GM18873 (cell line): ENCODE measurements around the gene MYH8.

ENCODE experiments used
- ATAC-seq: cut with Tn5 transposase; IDR thresholded peaks from one replicate; pipeline ENCODE4 v1.9.1; 2021; ENCODE audit warnings: mild to moderate bottlenecking, moderate library complexity, moderate number of reproducible peaks; ENCODE audit not compliant: unreplicated experiment, low FRiP score

Gene MYH8

DNA sequence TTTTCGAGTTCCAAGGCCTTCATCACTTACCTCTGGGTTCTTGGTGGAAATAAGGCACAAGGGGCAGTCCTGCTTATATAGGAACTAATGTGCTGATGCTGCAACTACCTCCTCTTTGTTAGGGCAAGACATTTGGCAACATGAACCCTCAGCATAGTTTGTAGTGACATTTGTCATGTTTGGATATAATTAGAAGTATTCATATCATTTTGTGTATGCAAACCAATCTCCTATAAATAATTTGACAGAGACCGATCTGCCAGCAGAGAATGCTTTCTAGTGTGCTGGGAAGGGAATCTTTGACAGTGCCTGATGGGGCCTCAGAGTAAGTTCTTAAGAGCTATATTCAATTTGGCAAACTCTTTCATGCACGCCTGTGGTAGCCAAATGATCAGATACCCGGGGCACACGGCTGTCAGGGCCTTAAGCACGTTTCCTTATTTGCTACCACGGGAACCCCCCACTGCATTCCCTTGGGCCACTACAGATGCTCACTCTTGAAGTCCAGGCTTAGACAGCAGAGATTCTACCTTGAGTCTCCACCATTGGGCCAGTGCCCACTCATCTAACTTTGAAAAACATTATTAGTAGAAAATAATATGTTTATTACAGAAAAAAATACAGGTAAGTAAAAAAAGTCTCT, at the start of gene MYH8:
TSS of gene MYH8 (minus strand) at position 51 of the 643 bp plus-strand sequence. CDS start 1,723 bp downstream, outside the sequence.
- ATAC-seq, result no peak

DNA sequence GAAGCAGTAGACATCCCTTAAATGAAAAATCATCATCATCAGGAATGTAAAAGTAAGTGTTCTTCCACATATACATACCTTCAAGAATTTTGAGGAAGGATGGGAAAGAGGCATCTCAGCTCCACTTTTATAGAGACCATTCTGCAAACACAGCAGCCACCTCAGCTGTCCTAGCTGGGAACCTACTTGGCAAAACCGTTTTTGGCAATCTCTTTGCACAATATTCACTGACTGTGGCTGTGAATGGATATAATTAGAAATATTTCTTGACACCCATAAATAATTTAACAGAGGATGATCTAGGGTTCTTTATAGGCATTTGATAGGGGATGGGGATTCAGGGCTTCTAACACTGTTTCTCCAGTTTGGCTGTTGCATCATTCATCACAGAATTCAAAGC, 47.7 kb upstream of the MYH8 start, which contains the start of gene MYH4:
TSS of gene MYH4 (minus strand) at position 101 of the 400 bp plus-strand sequence. CDS start 2,814 bp downstream, outside the sequence.
- ATAC-seq, result no peak

- ATAC-seq, result no peak
Measured at GRCh38 chr17:10463402-10463801, 41.7 kb upstream of the MYH8 start.

GRCh38 chr17:10460062-10460461, 38.3 kb upstream of the MYH8 start:
- ATAC-seq, result no peak

GRCh38 chr17:10458701-10459100, 37.0 kb upstream of the MYH8 start:
- ATAC-seq, result no peak

DNA sequence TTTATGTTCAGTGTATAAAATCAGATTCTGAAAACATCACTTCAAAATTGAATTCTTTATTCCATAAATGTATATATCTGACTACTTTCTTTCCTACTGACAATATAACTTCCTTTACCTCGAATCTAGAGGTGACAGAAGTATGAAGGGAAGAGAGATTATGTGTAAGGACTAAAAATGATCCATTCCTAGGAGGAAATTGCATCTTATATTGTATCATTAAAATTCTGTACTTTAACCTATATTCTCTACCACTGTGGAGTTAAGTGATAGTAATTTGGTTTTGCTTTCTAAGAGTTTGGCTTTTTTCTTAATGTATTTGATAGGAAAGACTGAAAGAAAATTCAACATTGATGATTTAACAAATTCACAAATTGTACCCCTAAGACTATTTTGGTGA, 36.2 kb upstream of the MYH8 start:
- no peak for ATAC-seq

DNA sequence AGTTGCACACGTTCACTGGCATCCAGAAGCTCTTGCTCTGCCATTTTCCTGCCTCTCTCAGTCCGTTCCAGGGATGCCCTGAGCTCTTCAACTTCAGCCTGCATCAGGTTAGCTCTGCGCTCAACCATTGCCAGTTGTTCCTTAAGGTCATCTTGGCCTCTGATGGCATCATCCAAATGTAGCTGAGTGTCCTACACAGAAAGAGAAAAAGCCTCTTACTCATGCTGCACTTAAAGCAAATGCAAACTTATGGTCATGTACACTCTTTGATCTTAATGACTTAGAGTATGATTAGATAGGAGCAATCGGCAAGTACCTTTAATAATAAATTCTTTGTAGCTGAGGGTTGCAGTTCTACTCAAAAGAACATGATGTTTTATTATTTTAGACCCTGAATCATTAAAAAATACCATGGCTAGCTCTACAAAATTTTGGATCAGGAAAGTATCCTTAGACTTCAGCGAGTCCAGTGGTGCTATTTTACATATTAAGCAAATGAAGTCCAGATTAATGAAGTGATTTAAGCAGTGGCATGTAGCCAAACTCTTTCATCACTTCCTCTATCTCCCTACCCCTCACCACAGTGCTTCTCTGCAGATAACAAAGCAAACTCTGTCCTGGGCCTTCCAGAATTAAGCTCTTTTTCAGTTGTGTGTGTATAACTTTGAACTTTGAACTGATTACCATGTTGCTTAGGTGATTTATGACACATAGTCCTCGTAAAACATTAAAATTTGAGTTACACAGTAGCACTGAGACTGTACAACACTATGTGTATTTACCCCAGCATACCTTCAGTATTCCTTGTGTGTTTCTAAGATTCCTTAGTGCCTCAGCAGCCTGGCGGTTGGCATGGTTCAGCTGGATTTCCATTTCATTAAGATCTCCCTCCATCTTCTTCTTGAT, 25.5 kb upstream of the MYH8 start:
- no peak for ATAC-seq

DNA sequence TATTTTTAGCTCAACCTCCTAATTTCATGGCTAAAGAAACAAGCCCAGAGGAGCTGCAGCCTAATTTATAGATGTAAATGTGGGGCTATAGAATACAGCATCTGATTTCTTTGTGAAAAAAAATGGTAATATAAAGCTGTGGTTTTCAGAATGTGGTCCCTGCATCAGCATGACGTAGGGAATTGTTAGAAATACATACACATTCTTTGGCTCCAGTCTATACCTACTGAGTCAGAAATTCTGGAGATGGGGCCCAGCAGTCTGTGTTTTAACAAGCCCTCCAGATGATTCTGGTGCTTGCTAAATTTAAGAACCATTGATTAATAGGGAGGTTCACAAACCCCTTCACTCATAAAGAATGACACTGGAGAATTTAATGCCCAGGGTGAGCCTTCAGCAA, 18.1 kb upstream of the MYH8 start:
- ATAC-seq, result no peak

GRCh38 chr17:10435096-10435495, 13.3 kb upstream of the MYH8 start:
- no peak for ATAC-seq

GRCh38 chr17:10429421-10430045, 7.8 kb upstream of the MYH8 start:
- ATAC-seq, result no peak

DNA sequence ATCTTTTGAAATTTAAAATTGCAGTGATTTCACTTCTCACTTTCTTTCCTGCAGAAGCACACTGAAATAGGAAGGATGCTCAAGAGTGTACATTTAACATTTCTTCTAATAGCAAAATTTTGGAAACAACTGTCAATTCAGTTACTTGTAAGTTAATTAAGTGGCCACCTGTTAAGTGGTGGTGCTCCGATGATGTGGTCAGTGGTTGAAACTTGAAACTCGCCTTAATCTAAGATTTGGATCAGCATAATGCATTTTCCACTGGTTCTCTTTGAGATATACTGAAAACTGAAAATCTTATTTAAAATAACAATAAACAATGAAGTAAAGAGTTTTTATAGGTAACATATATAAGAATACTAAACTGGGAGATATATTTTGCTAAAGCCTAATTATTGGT, 7.0 kb upstream of the MYH8 start:
- ATAC-seq, result no peak

- ATAC-seq, result no peak
Measured at GRCh38 chr17:10421211-10421610, 539 bp downstream of the MYH8 start.

- ATAC-seq, result no peak
Measured at GRCh38 chr17:10420811-10421210, 939 bp downstream of the MYH8 start.

- ATAC-seq, result no peak
Measured at GRCh38 chr17:10417431-10417830, 4.3 kb downstream of the MYH8 start.

DNA sequence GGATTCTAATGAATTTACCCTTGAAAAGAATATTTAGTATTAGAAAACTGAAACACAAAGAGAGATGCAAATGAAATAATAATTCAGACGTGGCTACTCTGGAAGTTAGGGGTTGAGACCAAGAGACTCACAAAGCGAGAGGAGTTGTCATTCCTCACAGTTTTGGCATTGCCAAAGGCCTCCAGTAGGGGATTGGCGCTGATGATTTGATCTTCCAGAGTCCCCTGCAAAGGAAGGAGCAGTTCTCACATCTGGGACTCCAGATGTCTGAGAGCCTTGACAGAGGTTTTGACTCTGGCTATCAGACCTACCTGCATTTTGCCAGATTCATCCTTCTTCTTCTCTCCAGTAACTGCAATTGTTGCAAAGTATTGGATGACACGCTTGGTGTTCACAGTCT, 6.6 kb downstream of the MYH8 start:
- ATAC-seq, result no peak

DNA sequence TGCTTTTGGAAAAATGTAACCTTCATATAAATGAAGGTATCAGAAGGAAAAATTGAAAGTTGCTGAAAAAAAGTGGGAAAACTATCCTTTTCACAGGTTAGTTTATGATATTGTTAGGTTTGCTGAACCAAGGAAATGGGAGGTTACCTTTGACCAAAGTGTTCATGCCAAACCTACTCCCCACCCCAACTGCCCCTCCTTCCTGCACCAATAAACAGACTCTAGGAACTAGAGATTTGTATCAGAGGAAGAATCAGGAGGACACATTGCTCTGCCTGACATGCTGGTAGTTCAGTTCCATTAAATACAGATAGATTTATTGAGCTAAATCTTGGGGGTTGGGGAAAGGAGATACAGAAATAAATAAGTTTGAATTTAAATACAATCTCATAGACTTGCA, 18.2 kb downstream of the MYH8 start:
- ATAC-seq, result no peak

DNA sequence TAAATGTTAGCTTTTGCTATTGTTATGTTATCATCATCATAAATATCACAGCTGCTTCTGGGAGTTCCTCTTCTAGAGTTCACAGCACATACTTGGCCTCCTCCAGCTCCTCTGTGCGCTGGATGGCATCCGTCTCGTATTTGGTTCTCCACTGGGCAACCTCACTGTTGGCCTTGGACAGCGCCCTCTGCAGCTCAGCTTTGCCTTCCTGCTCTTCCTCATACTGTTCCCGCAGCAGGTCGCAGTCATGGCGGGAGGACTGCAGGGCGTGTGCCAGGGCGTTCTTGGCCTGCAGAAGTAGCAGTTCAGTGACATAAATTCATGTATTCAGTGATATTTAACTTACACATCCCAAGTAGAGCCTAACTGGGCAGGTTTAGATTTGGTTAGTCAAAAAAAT, 23.4 kb downstream of the MYH8 start:
- no peak for ATAC-seq

DNA sequence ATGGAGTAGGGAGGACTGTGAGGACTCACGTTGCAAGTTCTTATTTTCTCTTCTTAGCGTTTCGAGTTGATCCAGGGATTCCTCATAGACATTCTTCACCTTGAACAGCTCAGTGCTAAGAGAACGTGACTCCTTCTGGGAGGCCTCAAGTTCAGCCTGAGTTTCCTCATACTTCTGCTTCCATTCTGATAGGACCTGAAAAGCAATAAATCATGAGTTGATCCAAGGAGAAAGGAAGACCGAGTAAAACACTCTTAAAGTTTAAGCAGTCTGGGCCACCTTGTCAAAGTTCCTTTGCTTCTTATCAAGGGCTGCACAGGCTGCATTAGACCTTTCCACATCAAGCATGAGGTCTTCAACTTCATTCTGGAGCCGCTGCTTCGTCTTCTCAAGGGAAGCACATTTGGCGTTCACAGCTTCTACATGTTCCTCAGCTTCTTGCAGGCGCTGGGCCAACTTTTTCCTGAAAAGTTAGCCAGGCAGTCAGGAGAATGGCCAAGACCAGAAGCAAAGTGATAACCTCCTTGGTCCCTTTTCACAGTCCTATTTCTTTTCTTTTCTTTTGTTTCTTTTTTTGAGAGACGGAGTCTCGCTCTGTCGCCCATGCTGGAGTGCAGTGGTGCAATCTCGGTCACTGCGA, 25.1 kb downstream of the MYH8 start:
- ATAC-seq, result no peak

- ATAC-seq, result no peak
Measured at GRCh38 chr17:10394201-10394887, 27.4 kb downstream of the MYH8 start.

DNA sequence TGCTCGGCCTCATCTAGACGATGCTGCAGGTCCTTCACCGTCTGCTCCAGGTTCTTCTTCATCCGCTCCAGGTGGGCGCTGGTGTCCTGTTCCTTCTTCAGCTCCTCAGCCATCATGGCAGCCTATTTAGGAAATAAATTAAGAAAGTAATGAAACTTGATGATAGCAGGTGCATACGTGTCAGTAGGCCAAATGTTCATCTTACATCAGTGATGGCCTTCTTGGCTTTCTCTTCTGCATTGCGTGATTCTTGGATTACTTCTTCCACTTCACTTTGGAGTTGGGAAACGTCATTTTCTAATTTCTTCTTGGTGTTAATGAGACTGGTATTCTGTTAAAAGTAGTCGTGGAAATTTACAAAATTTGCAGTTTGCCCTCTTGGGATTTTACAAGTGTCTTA, 28.9 kb downstream of the MYH8 start:
- no peak for ATAC-seq
